G401.6 (cell line): ENCODE measurements around the gene DNLZ.

Experiments used
- FAIRE-seq: peaks from 2 replicates; lab custom pipeline; 2012; peaks lifted over from hg19 to GRCh38; lab: Jason Lieb, UNC

DNLZ gene

GRCh38 chr9:136375096-136375495 is 11.6 kb upstream of the DNLZ start:
- FAIRE-seq: no peak

- FAIRE-seq: no peak
Observed at GRCh38 chr9:136374183-136374575, 10.6 kb upstream of the DNLZ start.

- FAIRE-seq: no peak
Observed at GRCh38 chr9:136373300-136374182, 10.0 kb upstream of the DNLZ start, which contains the start of gene CARD9. CARD9 (minus strand) TSS chr9:136373669; CDS start chr9:136372078, 1,591 bp downstream.

- no peak for FAIRE-seq
Observed at GRCh38 chr9:136372561-136373299, 9.2 kb upstream of the DNLZ start.

GRCh38 chr9:136372006-136372405 is 8.5 kb upstream of the DNLZ start:
- no peak for FAIRE-seq

- FAIRE-seq: no peak
Observed at GRCh38 chr9:136371533-136371880, 8.0 kb upstream of the DNLZ start.

- FAIRE-seq: no peak
Observed at GRCh38 chr9:136370687-136371532, 7.4 kb upstream of the DNLZ start.

- no peak for FAIRE-seq
Observed at GRCh38 chr9:136370037-136370436, 6.5 kb upstream of the DNLZ start.

- no peak for FAIRE-seq
Observed at GRCh38 chr9:136368190-136368589, 4.6 kb upstream of the DNLZ start.

- FAIRE-seq: no peak
Observed at GRCh38 chr9:136367296-136368145, 4.0 kb upstream of the DNLZ start.

- FAIRE-seq: no peak
Observed at GRCh38 chr9:136366826-136367225, 3.3 kb upstream of the DNLZ start.

GRCh38 chr9:136365775-136366222 is 2.3 kb upstream of the DNLZ start:
- FAIRE-seq: no peak

- no peak for FAIRE-seq
Observed at GRCh38 chr9:136364942-136365774, 1.6 kb upstream of the DNLZ start.

- FAIRE-seq: no peak
Observed at GRCh38 chr9:136363949-136364748, 605 bp upstream of the DNLZ start.

GRCh38 chr9:136362450-136362784 is 1.1 kb downstream of the DNLZ start:
- no peak for FAIRE-seq

GRCh38 chr9:136361754-136362449 is 1.6 kb downstream of the DNLZ start:
- no peak for FAIRE-seq

GRCh38 chr9:136361047-136361753 is 2.3 kb downstream of the DNLZ start:
- no peak for FAIRE-seq
